ENCODE measurements around the gene PSMA7. TPM values are rescaled to one million over a fixed set of nuclear protein-coding genes. Genes with fewer than 3 reads are reported as not detected.

Gene PSMA7
- polyA plus RNA-seq, 1 of the 3 experiments (the other 2 are of a cell fraction) = 801 TPM

GRCh38 chr20:62151835-62152364 lies 8.7 kb upstream of the PSMA7 start:
- DNase-seq = no peak
- Histone ChIP-seq H3K9me3 (no peaks in the 10 kb centered on the region), H3K4me2 (no peak overlapping the region), H4K20me1 (ENCODE audit: insufficient read depth) (peaks cover 86% of the 10 kb centered on the region), H3K9ac (no peak overlapping the region), H3K4me3 (ENCODE audit: low read depth in 2 of 2, low read length in 1 of 2) (no peak overlapping the region), H3K27ac (ENCODE audit: low read depth in 2 of 2, low read length in 1 of 2) (no peak overlapping the region), H3F3A (replicated peaks; ENCODE audit: insufficient read depth) (no peaks in the 10 kb centered on the region), H3K36me3 (replicated peaks in 1 of 2; ENCODE audit: control insufficient read depth in 1 of 2, insufficient read depth in 2 of 2, low read length in 1 of 2) (peaks cover 13 to 14% of the 10 kb centered on the region in 2 experiments), H3K79me2 (ENCODE audit: insufficient read depth) (peaks cover 93% of the 10 kb centered on the region), H3K27me3 (ENCODE audit: insufficient read depth) (no peaks in the 10 kb centered on the region), H3K4me1 (ENCODE audit: control insufficient read depth in 1 of 2, insufficient read depth in 2 of 2, low read depth in 1 of 2, low read length in 1 of 2) (peaks cover 0 to 5% of the 10 kb centered on the region in 2 experiments; a peak in 1 of 4 replicates), H2AFZ (ENCODE audit: low read depth) (no peak overlapping the region), H3K9me2 (no peaks in the 10 kb centered on the region)
- CTCF ChIA-PET = interaction anchor here (0.8 to 1.4 kb wide), 2 partner anchors 11 to 141 kb away, joined by 3 to 5 read pairs; no protein-coding TSS in a partner anchor
- 88% methylated on average over 23 of the region's 23 CpGs for WGBS (ENCODE audit: low lambda C conversion rate)
- no peak for TF ChIP-seq RXRA (IDR thresholded peaks at IDR 0.05; ENCODE audit: borderline replicate concordance, low read depth)
- POLR2A ChIA-PET = interaction anchor here (0.6 to 1.2 kb wide), 2 partner anchors 25 to 126 kb away, joined by 4 to 5 read pairs; no protein-coding TSS in a partner anchor

- no peak overlapping the region for H3K27ac ChIP-seq (ENCODE audit: low read depth in 2 of 2, low read length in 1 of 2)
- H3K9me2 ChIP-seq = no peaks in the 10 kb centered on the region
- H4K20me1 ChIP-seq (ENCODE audit: insufficient read depth) = peaks cover 86% of the 10 kb centered on the region
- H3K36me3 ChIP-seq (replicated peaks in 1 of 2; ENCODE audit: control insufficient read depth in 1 of 2, insufficient read depth in 2 of 2, low read length in 1 of 2) = peaks cover 13 to 14% of the 10 kb centered on the region in 2 experiments
- no peaks in the 10 kb centered on the region for H3K27me3 ChIP-seq (ENCODE audit: insufficient read depth)
- no peaks in the 10 kb centered on the region for H3F3A ChIP-seq (replicated peaks; ENCODE audit: insufficient read depth)
- TF ChIP-seq TEAD4 (IDR thresholded peaks at IDR 0.05; ENCODE audit: borderline replicate concordance, insufficient read depth) (no peak), RAD21 (IDR thresholded peaks at IDR 0.05; ENCODE audit: low read length) (no peak), REST (IDR thresholded peaks at IDR 0.05; ENCODE audit: low read depth, low read length) (no peak), USF1 (IDR thresholded peaks at IDR 0.05; ENCODE audit: borderline replicate concordance, low read depth) (no peak), RFX5 (IDR thresholded peaks at IDR 0.05; ENCODE audit: low read length) (no peak)
- no peak for DNase-seq
- no peaks in the 10 kb centered on the region for H3K9me3 ChIP-seq
- ChIA-PET POLR2A (interaction anchor here (1.2 kb wide), 1 partner anchor 26 kb away, joined by 4 read pairs; no protein-coding TSS in a partner anchor), CTCF (interaction anchor here (0.6 to 1.4 kb wide), 5 partner anchors 9 to 141 kb away, joined by 3 to 5 read pairs (median 5); no protein-coding TSS in a partner anchor)
- H3K9ac ChIP-seq = no peak overlapping the region
- H3K4me3 ChIP-seq (ENCODE audit: low read depth in 2 of 2, low read length in 1 of 2) = no peak overlapping the region
- H2AFZ ChIP-seq (ENCODE audit: low read depth) = no peak overlapping the region
- 100% methylated on average over 8 of the region's 11 CpGs for WGBS (ENCODE audit: low lambda C conversion rate)
- H3K79me2 ChIP-seq (ENCODE audit: insufficient read depth) = peaks cover 93% of the 10 kb centered on the region
- H3K4me1 ChIP-seq (ENCODE audit: control insufficient read depth in 1 of 2, insufficient read depth in 2 of 2, low read depth in 1 of 2, low read length in 1 of 2) = no peaks in the 10 kb centered on the region; a peak in 1 of 4 replicates
- H3K4me2 ChIP-seq = no peak overlapping the region
These were observed 8.0 kb upstream of the PSMA7 start for GRCh38 chr20:62151225-62151624.
